ENCODE results near the gene MC1R. TPM values are rescaled to one million over a fixed set of nuclear protein-coding genes. Genes with fewer than 3 reads are reported as not detected.

Gene MC1R
- total RNA-seq, 1 experiment from 2014 or later: 3.8 TPM

- peaks cover 27% of the 10 kb centered on the region for H3K36me3 Mint-ChIP-seq
- ChIA-PET CTCF (interaction anchor here (0.6 to 3.2 kb wide), 5 partner anchors 11 to 201 kb away, joined by 4 to 13 read pairs (median 5); partner anchors contain the start of gene MC1R), POLR2A (no interaction called here)
- H3K4me1 Mint-ChIP-seq: no peaks in the 10 kb centered on the region
- DNase-seq (ENCODE audit: low spot score) (no peak), ATAC-seq (no peak)
- H3K4me3 Mint-ChIP-seq: no peak overlapping the region
- H3K27me3 Mint-ChIP-seq (ENCODE audit: low read depth): no peaks in the 10 kb centered on the region
- TF ChIP-seq ESRRA (CRISPR knock-in tag; IDR thresholded peaks at IDR 0.05; ENCODE audit: borderline replicate concordance) (no peak), CTCF (IDR thresholded peaks at IDR 0.05) (no peak), ZNF219 (CRISPR knock-in tag; IDR thresholded peaks at IDR 0.05; ENCODE audit: borderline replicate concordance) (no peak), GABPB1 (CRISPR knock-in tag; IDR thresholded peaks at IDR 0.05) (no peak)
- no peak overlapping the region for H3K27ac Mint-ChIP-seq
- H3K9me3 Mint-ChIP-seq: 0 out of 2 replicates have a peak, but pooled peaks cover 8% of the 10 kb centered on the region
These were observed 11.4 kb upstream of the MC1R start for GRCh38 chr16:89907055-89907814.

GRCh38 chr16:89908236-89908635 is 10.4 kb upstream of the MC1R start:
- ChIA-PET POLR2A (interaction anchor here (1.1 kb wide), 1 partner anchor 11 kb away, joined by 5 read pairs; the partner anchor contains the start of gene MC1R), CTCF (interaction anchor here (0.6 to 3.2 kb wide), 6 partner anchors 10 to 202 kb away, joined by 3 to 13 read pairs (median 4); partner anchors contain the start of gene MC1R)
- Mint-ChIP-seq H3K36me3 (peaks cover 27% of the 10 kb centered on the region), H3K27ac (no peak overlapping the region), H3K9me3 (0 out of 2 replicates have a peak, but pooled peaks cover 8% of the 10 kb centered on the region), H3K4me1 (no peaks in the 10 kb centered on the region), H3K27me3 (ENCODE audit: low read depth) (no peaks in the 10 kb centered on the region), H3K4me3 (no peak overlapping the region)
- ATAC-seq (no peak), DNase-seq (ENCODE audit: low spot score) (no peak)
- TF ChIP-seq NFATC4 (CRISPR knock-in tag; IDR thresholded peaks at IDR 0.05) (no peak), ARID4B (CRISPR knock-in tag; IDR thresholded peaks at IDR 0.05; ENCODE audit: borderline replicate concordance) (no peak), MYBL2 (CRISPR knock-in tag; IDR thresholded peaks at IDR 0.05) (no peak), JAZF1 (CRISPR knock-in tag; IDR thresholded peaks at IDR 0.05) (no peak), STAT6 (CRISPR knock-in tag; conservative IDR thresholded peaks at IDR 0.05; ENCODE audit: low read depth) (no peak), HMGA2 (CRISPR knock-in tag; IDR thresholded peaks at IDR 0.05) (no peak), ZBTB43 (CRISPR knock-in tag; IDR thresholded peaks at IDR 0.05) (no peak), PRRX2 (CRISPR knock-in tag; IDR thresholded peaks at IDR 0.05) (no peak), ZNF425 (CRISPR knock-in tag; conservative IDR thresholded peaks at IDR 0.05) (no peak), TEAD4 (CRISPR knock-in tag; IDR thresholded peaks at IDR 0.05) (no peak)

Data from WTC11 (cell line).